ENCODE measurements around the gene TGFBR3.

The TGFBR3 gene

DNA sequence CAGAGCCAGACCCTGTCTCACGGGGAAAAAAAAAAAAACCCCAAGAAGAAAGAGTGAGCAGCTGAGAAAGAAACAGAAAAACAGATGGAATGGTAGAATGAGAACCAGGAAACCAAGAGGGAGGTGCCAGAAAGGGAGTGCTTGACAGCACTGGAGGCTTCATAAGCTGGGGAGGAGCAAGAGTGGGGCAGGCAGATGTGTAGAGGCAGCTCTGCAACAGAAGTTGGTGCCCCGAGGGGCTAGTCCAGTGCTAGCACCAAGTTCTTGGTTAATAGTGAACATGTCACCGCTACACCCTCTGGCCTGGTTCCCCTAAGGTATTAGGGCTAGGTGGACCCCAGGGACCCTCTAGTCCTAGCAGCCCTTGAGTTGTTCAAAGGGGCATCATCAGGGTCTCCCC is 98.0 kb downstream of the TGFBR3 start:
- no peaks in the 10 kb centered on the region for H3K4me1 ChIP-seq (ENCODE audit: low read depth, poor library complexity, severe bottlenecking)
- no peak overlapping the region for H3K4me2 ChIP-seq
- no peak overlapping the region for H3K9ac ChIP-seq
- no peak overlapping the region for H3K4me3 ChIP-seq (IDR thresholded peaks at IDR 0.05; ENCODE audit: insufficient read depth, low read depth, low read length)
- TF ChIP-seq, protein P1, sequence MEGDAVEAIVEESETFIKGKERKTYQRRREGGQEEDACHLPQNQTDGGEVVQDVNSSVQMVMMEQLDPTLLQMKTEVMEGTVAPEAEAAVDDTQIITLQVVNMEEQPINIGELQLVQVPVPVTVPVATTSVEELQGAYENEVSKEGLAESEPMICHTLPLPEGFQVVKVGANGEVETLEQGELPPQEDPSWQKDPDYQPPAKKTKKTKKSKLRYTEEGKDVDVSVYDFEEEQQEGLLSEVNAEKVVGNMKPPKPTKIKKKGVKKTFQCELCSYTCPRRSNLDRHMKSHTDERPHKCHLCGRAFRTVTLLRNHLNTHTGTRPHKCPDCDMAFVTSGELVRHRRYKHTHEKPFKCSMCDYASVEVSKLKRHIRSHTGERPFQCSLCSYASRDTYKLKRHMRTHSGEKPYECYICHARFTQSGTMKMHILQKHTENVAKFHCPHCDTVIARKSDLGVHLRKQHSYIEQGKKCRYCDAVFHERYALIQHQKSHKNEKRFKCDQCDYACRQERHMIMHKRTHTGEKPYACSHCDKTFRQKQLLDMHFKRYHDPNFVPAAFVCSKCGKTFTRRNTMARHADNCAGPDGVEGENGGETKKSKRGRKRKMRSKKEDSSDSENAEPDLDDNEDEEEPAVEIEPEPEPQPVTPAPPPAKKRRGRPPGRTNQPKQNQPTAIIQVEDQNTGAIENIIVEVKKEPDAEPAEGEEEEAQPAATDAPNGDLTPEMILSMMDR (conservative IDR thresholded peaks at IDR 0.05; ENCODE audit: low read depth, low read length): no peak
- H3K36me3 ChIP-seq (ENCODE audit: insufficient read depth): no peaks in the 10 kb centered on the region
- no peaks in the 10 kb centered on the region for H4K20me1 ChIP-seq (ENCODE audit: insufficient read depth)
- H2AFZ ChIP-seq (ENCODE audit: low read depth): no peak overlapping the region
- no peaks in the 10 kb centered on the region for H3K79me2 ChIP-seq (ENCODE audit: insufficient read depth, low read depth)
- H3K27ac ChIP-seq: no peak overlapping the region
- H3K27me3 ChIP-seq (ENCODE audit: insufficient read depth, low read depth): no peaks in the 10 kb centered on the region

DNA sequence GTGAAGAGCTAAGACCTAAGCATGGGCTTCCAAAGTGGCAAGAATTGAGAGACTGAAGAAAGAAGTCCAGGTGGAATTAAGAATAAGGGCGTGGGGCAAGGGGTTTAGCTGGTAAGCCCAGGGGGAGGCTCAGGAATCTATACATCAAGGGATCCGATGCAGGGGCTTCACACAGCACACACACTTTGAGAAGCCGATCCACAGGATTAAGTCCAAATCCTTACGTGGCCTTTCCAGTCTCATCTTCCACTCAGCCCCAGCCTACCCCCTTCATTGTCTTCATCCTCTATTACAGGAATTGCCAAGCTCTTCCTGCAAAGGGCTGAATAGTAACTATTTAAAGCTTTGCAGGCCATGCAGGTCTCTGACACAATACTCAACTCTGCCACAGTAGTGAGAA is 101.3 kb downstream of the TGFBR3 start:
- Histone ChIP-seq H3K27ac (no peak overlapping the region), H2AFZ (ENCODE audit: low read depth) (no peak overlapping the region), H4K20me1 (ENCODE audit: insufficient read depth) (no peaks in the 10 kb centered on the region), H3K4me1 (ENCODE audit: low read depth, poor library complexity, severe bottlenecking) (no peaks in the 10 kb centered on the region), H3K9ac (no peak overlapping the region), H3K79me2 (ENCODE audit: insufficient read depth, low read depth) (no peaks in the 10 kb centered on the region), H3K36me3 (ENCODE audit: insufficient read depth) (no peaks in the 10 kb centered on the region), H3K4me2 (no peak overlapping the region), H3K4me3 (IDR thresholded peaks at IDR 0.05; ENCODE audit: insufficient read depth, low read depth, low read length) (no peak overlapping the region), H3K27me3 (ENCODE audit: insufficient read depth, low read depth) (no peaks in the 10 kb centered on the region)
- TF ChIP-seq, protein P1 (conservative IDR thresholded peaks at IDR 0.05; ENCODE audit: low read depth, low read length): no peak

DNA sequence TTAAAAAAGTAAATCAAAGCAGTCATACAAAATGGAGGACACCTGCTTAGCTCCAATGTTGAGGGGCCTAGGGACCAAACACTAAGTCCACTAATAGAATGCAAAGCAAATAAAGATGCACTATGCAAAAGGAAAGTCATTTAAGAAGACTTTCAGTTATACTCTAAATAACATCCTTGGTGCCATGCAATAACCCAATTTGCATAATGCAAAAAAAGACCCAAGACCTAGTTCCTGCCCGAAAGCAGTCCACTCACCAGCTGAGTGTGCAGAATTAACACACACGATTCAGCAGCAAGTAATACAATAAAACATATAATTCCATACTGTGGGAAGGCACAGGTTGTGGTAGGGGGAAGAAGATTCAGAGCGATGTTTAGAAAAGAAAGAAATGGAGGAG is 101.8 kb downstream of the TGFBR3 start:
- no peaks in the 10 kb centered on the region for H3K36me3 ChIP-seq (ENCODE audit: insufficient read depth)
- no peak overlapping the region for H3K27ac ChIP-seq

DNA sequence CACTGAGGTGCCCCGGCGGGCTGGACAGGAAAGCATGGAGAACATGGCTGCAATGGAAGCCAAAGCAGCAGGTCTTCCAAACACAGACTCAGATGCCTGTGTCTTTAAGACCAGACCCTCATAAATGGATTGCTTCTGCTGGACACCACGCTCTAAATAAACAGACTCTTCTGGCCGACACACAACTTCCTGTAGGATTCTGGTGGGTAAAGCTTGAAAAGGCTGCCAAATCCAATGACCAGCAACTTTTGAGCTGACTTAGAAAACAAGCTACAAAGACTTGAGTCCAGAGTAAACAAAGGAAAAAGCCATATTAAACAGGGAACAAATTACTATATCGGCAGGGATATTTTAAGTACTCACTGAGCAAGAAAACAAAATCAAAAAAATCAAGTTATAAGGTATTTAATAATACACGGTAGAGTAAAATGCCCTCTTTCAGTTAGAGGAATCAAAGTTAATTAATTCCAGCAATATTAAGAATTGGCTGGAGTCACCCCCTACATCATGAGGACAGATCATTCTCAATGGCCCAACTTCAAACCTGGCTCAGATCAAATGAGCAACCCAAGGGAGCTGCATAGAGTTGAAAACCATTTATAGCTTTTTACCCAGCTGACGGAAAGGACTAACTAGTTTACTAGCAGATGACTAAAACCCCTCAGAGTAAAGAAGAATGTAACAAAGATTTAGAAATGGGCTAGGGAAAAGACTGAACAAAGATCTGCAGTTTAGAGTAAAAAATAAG is 102.4 kb downstream of the TGFBR3 start:
- Histone ChIP-seq H3K4me1 (ENCODE audit: low read depth, poor library complexity, severe bottlenecking) (no peaks in the 10 kb centered on the region), H3K79me2 (ENCODE audit: insufficient read depth, low read depth) (no peaks in the 10 kb centered on the region), H3K36me3 (ENCODE audit: insufficient read depth) (no peaks in the 10 kb centered on the region), H3K27me3 (ENCODE audit: insufficient read depth, low read depth) (no peaks in the 10 kb centered on the region), H3K4me2 (no peak overlapping the region), H3K27ac (no peak overlapping the region), H4K20me1 (ENCODE audit: insufficient read depth) (no peaks in the 10 kb centered on the region), H3K4me3 (IDR thresholded peaks at IDR 0.05; ENCODE audit: insufficient read depth, low read depth, low read length) (no peak overlapping the region), H2AFZ (ENCODE audit: low read depth) (no peak overlapping the region), H3K9ac (no peak overlapping the region)
- TF ChIP-seq, protein P1 (conservative IDR thresholded peaks at IDR 0.05; ENCODE audit: low read depth, low read length): no peak

More for the DNA sequence above, 101.8 kb downstream of the TGFBR3 start:
- Histone ChIP-seq H3K4me1 (ENCODE audit: low read depth, poor library complexity, severe bottlenecking) (no peaks in the 10 kb centered on the region), H2AFZ (ENCODE audit: low read depth) (no peak overlapping the region), H3K4me2 (no peak overlapping the region), H4K20me1 (ENCODE audit: insufficient read depth) (no peaks in the 10 kb centered on the region), H3K79me2 (ENCODE audit: insufficient read depth, low read depth) (no peaks in the 10 kb centered on the region), H3K27me3 (ENCODE audit: insufficient read depth, low read depth) (no peaks in the 10 kb centered on the region), H3K4me3 (IDR thresholded peaks at IDR 0.05; ENCODE audit: insufficient read depth, low read depth, low read length) (no peak overlapping the region), H3K9ac (no peak overlapping the region)
- TF ChIP-seq, protein P1 (conservative IDR thresholded peaks at IDR 0.05; ENCODE audit: low read depth, low read length): no peak
